GM12892 (cell line): ENCODE results near the gene SERPINF2.

Experiments
- POLR2A ChIP-seq: IDR thresholded peaks from 2 replicates; pipeline ENCODE4 v1.6.1; 2011; ENCODE audit warnings: low read depth, low read length, control low read depth
- TAF1 ChIP-seq: IDR thresholded peaks from 2 replicates; pipeline ENCODE4 v1.6.1; 2011; ENCODE audit warnings: low read depth, mild to moderate bottlenecking, control low read depth, low read length, borderline replicate concordance

GRCh38 chr17:1709971-1710806 is 32.5 kb upstream of the SERPINF2 start, which contains the start of gene TLCD2:
- no peak for TF ChIP-seq POLR2A
- TF ChIP-seq TAF1, result no peak
